ENCODE results near the gene RFTN1. TPM values are rescaled to one million over a fixed set of nuclear protein-coding genes. Genes with fewer than 3 reads are reported as not detected.
A peak's percentile ranks its signal among the peaks of the same experiment; 100 is the strongest.

Gene RFTN1
- total RNA-seq, 2 experiments from 2014 or later, result 81.8 to 152 TPM

DNA sequence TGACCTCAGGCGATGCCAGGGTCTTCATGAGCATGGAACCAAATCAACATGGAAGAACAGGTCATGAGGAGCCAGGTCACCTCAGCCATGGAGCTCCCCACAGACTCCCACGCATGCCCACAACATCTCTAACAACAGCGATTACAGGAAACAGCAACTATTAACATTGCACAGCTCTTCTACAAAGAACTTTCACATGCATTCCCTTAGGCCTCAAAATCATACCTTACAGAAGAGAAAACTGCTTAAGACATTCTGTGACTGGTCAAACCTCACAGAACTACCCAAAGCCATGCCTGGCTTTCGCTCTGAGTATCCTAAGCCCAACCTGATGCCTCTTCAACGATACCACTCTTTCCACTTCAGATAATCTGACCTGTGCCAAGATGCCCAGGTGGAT lies 130.7 kb downstream of the RFTN1 start:
- Histone ChIP-seq H3K27ac (ENCODE audit: low read depth, low read length, poor library complexity, severe bottlenecking) (peak overlapping the region; percentile 33), H3K9me2 (ENCODE audit: insufficient read depth, low read length) (no peaks in the 10 kb centered on the region), H3K36me3 (ENCODE audit: insufficient read depth, low read length) (peaks cover 88% of the 10 kb centered on the region), H3K4me2 (ENCODE audit: low read length) (no peak overlapping the region), H3K4me1 (ENCODE audit: insufficient read depth, low read length, poor library complexity, severe bottlenecking) (peaks cover 74% of the 10 kb centered on the region), H3K4me3 (ENCODE audit: low read depth, low read length, poor library complexity, severe bottlenecking) (no peak overlapping the region), H3K79me2 (ENCODE audit: insufficient read depth, low read depth, low read length) (peaks cover 67% of the 10 kb centered on the region; the same call in 1 of the 2 replicates), H2AFZ (ENCODE audit: low read length) (no peak overlapping the region), H3K9me3 (ENCODE audit: low read length) (no peaks in the 10 kb centered on the region), H4K20me1 (ENCODE audit: insufficient read depth, low read length) (no peaks in the 10 kb centered on the region)
- no peak for DNase-seq (ENCODE audit: low spot score)
- no TSS peak for BruUV-seq (replicated peaks)
- intact Hi-C loops (cut with micrococcal nuclease; ENCODE audit: unreplicated experiment), result no loop called here
- TF ChIP-seq, protein P1, sequence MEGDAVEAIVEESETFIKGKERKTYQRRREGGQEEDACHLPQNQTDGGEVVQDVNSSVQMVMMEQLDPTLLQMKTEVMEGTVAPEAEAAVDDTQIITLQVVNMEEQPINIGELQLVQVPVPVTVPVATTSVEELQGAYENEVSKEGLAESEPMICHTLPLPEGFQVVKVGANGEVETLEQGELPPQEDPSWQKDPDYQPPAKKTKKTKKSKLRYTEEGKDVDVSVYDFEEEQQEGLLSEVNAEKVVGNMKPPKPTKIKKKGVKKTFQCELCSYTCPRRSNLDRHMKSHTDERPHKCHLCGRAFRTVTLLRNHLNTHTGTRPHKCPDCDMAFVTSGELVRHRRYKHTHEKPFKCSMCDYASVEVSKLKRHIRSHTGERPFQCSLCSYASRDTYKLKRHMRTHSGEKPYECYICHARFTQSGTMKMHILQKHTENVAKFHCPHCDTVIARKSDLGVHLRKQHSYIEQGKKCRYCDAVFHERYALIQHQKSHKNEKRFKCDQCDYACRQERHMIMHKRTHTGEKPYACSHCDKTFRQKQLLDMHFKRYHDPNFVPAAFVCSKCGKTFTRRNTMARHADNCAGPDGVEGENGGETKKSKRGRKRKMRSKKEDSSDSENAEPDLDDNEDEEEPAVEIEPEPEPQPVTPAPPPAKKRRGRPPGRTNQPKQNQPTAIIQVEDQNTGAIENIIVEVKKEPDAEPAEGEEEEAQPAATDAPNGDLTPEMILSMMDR (conservative IDR thresholded peaks at IDR 0.05; ENCODE audit: low read length), result no peak
- no peak for TF ChIP-seq EZH2phosphoT487 (IDR thresholded peaks at IDR 0.05; ENCODE audit: borderline replicate concordance, low read depth, low read length)
- ChIA-PET CTCF (ENCODE audit: unreplicated experiment) (no interaction called here), POLR2A (interaction anchor here (0.6 to 1.6 kb wide), 5 partner anchors 10 to 129 kb away, joined by 3 to 5 read pairs (median 3); partner anchors contain the start of gene DPH3)

DNA sequence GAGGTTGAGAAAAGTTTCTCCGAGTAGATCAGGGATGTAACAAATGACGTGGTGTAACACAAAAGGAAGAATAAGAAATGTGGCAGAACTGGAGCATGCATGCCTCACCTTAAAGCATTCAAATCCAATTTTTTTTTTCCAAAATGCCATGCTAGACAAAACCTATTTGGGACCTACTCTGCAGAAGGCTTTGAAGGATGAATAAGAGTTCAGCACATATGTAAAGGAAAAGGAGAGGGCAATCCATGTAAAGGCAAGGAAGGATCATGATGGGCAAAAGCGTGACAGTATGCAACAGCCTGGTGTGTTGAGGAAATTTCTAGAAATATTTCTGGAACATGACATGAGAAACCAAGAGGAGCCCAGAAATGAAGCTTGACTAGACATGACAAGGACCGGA lies 132.1 kb downstream of the RFTN1 start:
- H4K20me1 ChIP-seq (ENCODE audit: insufficient read depth, low read length), result no peaks in the 10 kb centered on the region
- H3K27ac ChIP-seq (ENCODE audit: low read depth, low read length, poor library complexity, severe bottlenecking), result peak overlapping the region; percentile 99
- intact Hi-C loops (cut with micrococcal nuclease; ENCODE audit: unreplicated experiment), result no loop called here
- DNase-seq (ENCODE audit: low spot score), result no peak
- H3K36me3 ChIP-seq (ENCODE audit: insufficient read depth, low read length), result peaks cover 85% of the 10 kb centered on the region
- ChIA-PET POLR2A (interaction anchor here (0.6 to 0.9 kb wide), 3 partner anchors 10 to 76 kb away, joined by 3 to 4 read pairs (median 3); no protein-coding TSS in a partner anchor), CTCF (ENCODE audit: unreplicated experiment) (no interaction called here)
- H3K9me2 ChIP-seq (ENCODE audit: insufficient read depth, low read length), result no peaks in the 10 kb centered on the region
- H3K79me2 ChIP-seq (ENCODE audit: insufficient read depth, low read depth, low read length), result peaks cover 63% of the 10 kb centered on the region; the same call in 1 of the 2 replicates
- H2AFZ ChIP-seq (ENCODE audit: low read length), result no peak overlapping the region
- H3K4me1 ChIP-seq (ENCODE audit: insufficient read depth, low read length, poor library complexity, severe bottlenecking), result peaks cover 74% of the 10 kb centered on the region
- no TSS peak for BruUV-seq (replicated peaks)
- no peak overlapping the region for H3K4me3 ChIP-seq (ENCODE audit: low read depth, low read length, poor library complexity, severe bottlenecking)
- peak overlapping the region; percentile 71 for H3K4me2 ChIP-seq (ENCODE audit: low read length)
- TF ChIP-seq, protein P1 (conservative IDR thresholded peaks at IDR 0.05; ENCODE audit: low read length), result no peak
- no peak for TF ChIP-seq EZH2phosphoT487 (IDR thresholded peaks at IDR 0.05; ENCODE audit: borderline replicate concordance, low read depth, low read length)
- no peaks in the 10 kb centered on the region for H3K9me3 ChIP-seq (ENCODE audit: low read length)

GRCh38 chr3:16380421-16380820 lies 133.1 kb downstream of the RFTN1 start:
- H3K9me2 ChIP-seq (ENCODE audit: insufficient read depth, low read length), result no peaks in the 10 kb centered on the region
- no TSS peak for BruUV-seq (replicated peaks)
- H4K20me1 ChIP-seq (ENCODE audit: insufficient read depth, low read length), result no peaks in the 10 kb centered on the region
- intact Hi-C loops (cut with micrococcal nuclease; ENCODE audit: unreplicated experiment), result no loop called here
- H3K36me3 ChIP-seq (ENCODE audit: insufficient read depth, low read length), result peaks cover 85% of the 10 kb centered on the region
- H3K4me3 ChIP-seq (ENCODE audit: low read depth, low read length, poor library complexity, severe bottlenecking), result peak overlapping the region; percentile 26
- no peaks in the 10 kb centered on the region for H3K9me3 ChIP-seq (ENCODE audit: low read length)
- ChIA-PET POLR2A (interaction anchor here (1.0 to 3.2 kb wide), 6 partner anchors 40 to 136 kb away, joined by 3 to 13 read pairs (median 5); no protein-coding TSS in a partner anchor), CTCF (ENCODE audit: unreplicated experiment) (interaction anchor here (0.6 kb wide), 1 partner anchor 116 kb away, joined by 3 read pairs; no protein-coding TSS in a partner anchor)
- peak; percentile 61 for DNase-seq (ENCODE audit: low spot score)
- H3K27ac ChIP-seq (ENCODE audit: low read depth, low read length, poor library complexity, severe bottlenecking), result peak overlapping the region; percentile 99
- H3K4me1 ChIP-seq (ENCODE audit: insufficient read depth, low read length, poor library complexity, severe bottlenecking), result peaks cover 81% of the 10 kb centered on the region
- TF ChIP-seq, protein P1 (conservative IDR thresholded peaks at IDR 0.05; ENCODE audit: low read length), result no peak
- no peak for TF ChIP-seq EZH2phosphoT487 (IDR thresholded peaks at IDR 0.05; ENCODE audit: borderline replicate concordance, low read depth, low read length)
- H3K79me2 ChIP-seq (ENCODE audit: insufficient read depth, low read depth, low read length), result peaks cover 73% of the 10 kb centered on the region; the same call in 1 of the 2 replicates
- peak overlapping the region; percentile 71 for H3K4me2 ChIP-seq (ENCODE audit: low read length)
- H2AFZ ChIP-seq (ENCODE audit: low read length), result no peak overlapping the region

Data from OCI-LY7 (cell line).